Neuronal stem cell (in vitro differentiated cells): ENCODE measurements around the gene BEAN1.
"Not testable (repeated sequence)": the region's sequence is repeated elsewhere in the genome, so short reads cannot be mapped to it uniquely, and the experiment has no call there.

Experiments used
- DNase-seq: peaks from one replicate; pipeline ENCODE4 v3.0.0-alpha.2; 2013; ENCODE audit warnings: low spot score
- H2AFZ ChIP-seq: one replicate; pipeline ENCODE4 v1.6.1; 2013; ENCODE audit warnings: mild to moderate bottlenecking, low read length, inconsistent platforms
- H2AK5ac ChIP-seq: 2 replicates; pipeline ENCODE4 v1.6.1; 2013; ENCODE audit warnings: low read depth, mild to moderate bottlenecking, inconsistent platforms, low read length, moderate library complexity, mixed read lengths
- H2BK120ac ChIP-seq: 2 replicates; pipeline ENCODE4 v1.6.1; 2013; ENCODE audit warnings: low read depth, mild to moderate bottlenecking, inconsistent platforms, low read length, moderate library complexity, mixed read lengths
- H2BK12ac ChIP-seq: one replicate; pipeline ENCODE4 v1.6.1; 2013; ENCODE audit warnings: low read length, inconsistent platforms
- H2BK15ac ChIP-seq: 2 replicates; pipeline ENCODE4 v1.6.1; 2013; ENCODE audit warnings: mild to moderate bottlenecking, low read length, inconsistent platforms, mixed read lengths
- H2BK5ac ChIP-seq: one replicate; pipeline ENCODE4 v1.6.1; 2013; ENCODE audit warnings: inconsistent platforms, mild to moderate bottlenecking, low read length, moderate library complexity
- H3K14ac ChIP-seq: one replicate; pipeline ENCODE4 v1.6.1; 2013; ENCODE audit warnings: low read length, inconsistent platforms
- H3K18ac ChIP-seq: 2 replicates; pipeline ENCODE4 v1.6.1; 2013; ENCODE audit warnings: low read length, inconsistent platforms
- H3K23ac ChIP-seq: 2 replicates; pipeline ENCODE4 v1.6.1; 2013; ENCODE audit warnings: low read depth, mild to moderate bottlenecking, mixed read lengths, low read length, inconsistent platforms; ENCODE audit not compliant: poor library complexity
- H3K27ac ChIP-seq: replicated peaks from 3 replicates; pipeline ENCODE4 v1.5.1; 2013; ENCODE audit warnings: low read length, inconsistent platforms
- H3K27me3 ChIP-seq, 3 experiments: 2 replicates each; pipeline ENCODE4 v1.6.1; 2013; ENCODE audit warnings: low read length in 3 of 3, mild to moderate bottlenecking in 2 of 3, inconsistent platforms in 1 of 3, low read depth in 1 of 3, mixed read lengths in 1 of 3, moderate library complexity in 1 of 3; ENCODE audit not compliant: control insufficient read depth in 3 of 3, insufficient read depth in 3 of 3
- H3K36me3 ChIP-seq, 2 donors: replicated peaks in 1 of 2; 2 replicates each; pipeline ENCODE4 v1.6.1; 2013; ENCODE audit warnings: low read length in 2 of 2; ENCODE audit not compliant: control insufficient read depth in 2 of 2, insufficient read depth in 2 of 2
- H3K4ac ChIP-seq: 2 replicates; pipeline ENCODE4 v1.6.1; 2013; ENCODE audit warnings: inconsistent platforms, mild to moderate bottlenecking, low read length, moderate library complexity
- H3K4me1 ChIP-seq, 2 donors: 1 replicate in 1 of 2; 2 replicates in 1 of 2; pipeline ENCODE4 v1.6.1; 2013; ENCODE audit warnings: low read length in 2 of 2, low read depth in 1 of 2; ENCODE audit not compliant: control insufficient read depth in 2 of 2, insufficient read depth in 1 of 2
- H3K4me2 ChIP-seq: one replicate; pipeline ENCODE4 v1.6.1; 2013; ENCODE audit warnings: mild to moderate bottlenecking, low read length, inconsistent platforms; ENCODE audit not compliant: insufficient read depth, poor library complexity, severe bottlenecking
- H3K4me3 ChIP-seq, 2 donors: 2 replicates each; pipeline ENCODE4 v1.5.1; 2013; ENCODE audit warnings: low read length in 2 of 2, mild to moderate bottlenecking in 2 of 2, inconsistent platforms in 1 of 2, moderate library complexity in 1 of 2
- H3K79me1 ChIP-seq: one replicate; pipeline ENCODE4 v1.6.1; 2013; ENCODE audit warnings: low read depth, mild to moderate bottlenecking, inconsistent platforms, low read length, moderate library complexity
- H3K9ac ChIP-seq: one replicate; pipeline ENCODE4 v1.6.1; 2013; ENCODE audit warnings: mild to moderate bottlenecking, low read depth, low read length, inconsistent platforms; ENCODE audit not compliant: poor library complexity
- H3K9me3 ChIP-seq, 2 donors: replicated peaks in 1 of 2; 2 replicates each; pipeline versions ENCODE3 to v1.6.1; 2013; ENCODE audit warnings: low read length in 2 of 2, mild to moderate bottlenecking in 2 of 2, inconsistent platforms in 1 of 2, low read depth in 1 of 2, mixed read lengths in 1 of 2, moderate library complexity in 1 of 2; ENCODE audit not compliant: control insufficient read depth in 2 of 2, insufficient read depth in 1 of 2
- H4K8ac ChIP-seq: one replicate; pipeline ENCODE4 v1.6.1; 2013; ENCODE audit warnings: low read depth, mild to moderate bottlenecking, inconsistent platforms, low read length, moderate library complexity
- H4K91ac ChIP-seq: one replicate; pipeline ENCODE4 v1.6.1; 2013; ENCODE audit warnings: low read length, low read depth, mild to moderate bottlenecking, inconsistent platforms; ENCODE audit not compliant: poor library complexity
- WGBS, 2 donors: extraction: QIAGEN DNeasy Blood & Tissue Kit; methylation state at CpG; one replicate each; pipeline ENCODE4 v1.1.7; 2013; ENCODE audit warnings: missing lambda C conversion rate in 2 of 2, mixed read lengths in 1 of 2; ENCODE audit not compliant: insufficient read length in 2 of 2, insufficient replicate concordance in 1 of 2; ENCODE audit errors: extremely low coverage in 2 of 2; 5-methylcytosine and 5-hydroxymethylcytosine counted together

Gene BEAN1

GRCh38 chr16:66453230-66453629, 26.1 kb downstream of the BEAN1 start:
- not testable (repeated sequence) for H3K27ac ChIP-seq, H3K4ac ChIP-seq, H2BK15ac ChIP-seq, DNase-seq, H3K4me3 ChIP-seq, H2AK5ac ChIP-seq, H2BK120ac ChIP-seq, H3K9ac ChIP-seq, H3K4me1 ChIP-seq, H3K36me3 ChIP-seq, H3K23ac ChIP-seq, H2BK5ac ChIP-seq, H4K91ac ChIP-seq, H3K27me3 ChIP-seq, H2AFZ ChIP-seq, H3K4me2 ChIP-seq, H3K18ac ChIP-seq, H3K14ac ChIP-seq, H3K9me3 ChIP-seq, H3K79me1 ChIP-seq, H4K8ac ChIP-seq, H2BK12ac ChIP-seq
- WGBS, 2 donors: no CpG with 5 or more reads among the region's 1 CpG

- H2AK5ac ChIP-seq: no peak overlapping the region
- H3K4me2 ChIP-seq: no peak overlapping the region
- H2BK12ac ChIP-seq: no peak overlapping the region
- DNase-seq: no peak
- H2BK5ac ChIP-seq: no peak overlapping the region
- H3K79me1 ChIP-seq: no peaks in the 10 kb centered on the region
- H3K27me3 ChIP-seq: peaks cover 0 to 3% (median 0%) of the 10 kb centered on the region in 3 experiments
- peaks cover 3 to 7% of the 10 kb centered on the region in 2 donors for H3K4me1 ChIP-seq
- H3K23ac ChIP-seq: no peak overlapping the region
- no peak overlapping the region for H3K4me3 ChIP-seq
- no peak overlapping the region for H2AFZ ChIP-seq
- H2BK120ac ChIP-seq: no peak overlapping the region
- H4K91ac ChIP-seq: no peak overlapping the region
- H2BK15ac ChIP-seq: no peak overlapping the region
- no peaks in the 10 kb centered on the region for H3K9me3 ChIP-seq
- H4K8ac ChIP-seq: no peak overlapping the region
- H3K18ac ChIP-seq: no peak overlapping the region
- no peak overlapping the region for H3K14ac ChIP-seq
- no peaks in the 10 kb centered on the region for H3K36me3 ChIP-seq
- no CpG with 5 or more reads among the region's 1 CpG for WGBS, 2 donors
- H3K27ac ChIP-seq: no peak overlapping the region
- no peak overlapping the region for H3K4ac ChIP-seq
- no peak overlapping the region for H3K9ac ChIP-seq
These were observed 27.7 kb downstream of the BEAN1 start for GRCh38 chr16:66454751-66455150.

- no peak for DNase-seq
- Histone ChIP-seq H4K91ac (no peak overlapping the region), H2BK5ac (no peak overlapping the region), H2BK12ac (no peak overlapping the region), H3K14ac (no peak overlapping the region), H3K9ac (no peak overlapping the region), H3K36me3 (no peaks in the 10 kb centered on the region), H3K27ac (no peak overlapping the region), H3K4me1 (peaks cover 3 to 9% of the 10 kb centered on the region in 2 donors), H3K4me3 (no peak overlapping the region), H3K4ac (no peak overlapping the region), H4K8ac (no peak overlapping the region), H3K27me3 (peaks cover 0 to 3% (median 0%) of the 10 kb centered on the region in 3 experiments), H2BK15ac (no peak overlapping the region), H2AK5ac (no peak overlapping the region), H3K4me2 (no peak overlapping the region), H2AFZ (no peak overlapping the region), H3K9me3 (no peaks in the 10 kb centered on the region), H2BK120ac (no peak overlapping the region), H3K18ac (no peak overlapping the region), H3K23ac (no peak overlapping the region), H3K79me1 (no peaks in the 10 kb centered on the region)
- no CpG with 5 or more reads among the region's 1 CpG for WGBS, 2 donors
These were observed 28.9 kb downstream of the BEAN1 start for GRCh38 chr16:66455970-66456369.

DNA sequence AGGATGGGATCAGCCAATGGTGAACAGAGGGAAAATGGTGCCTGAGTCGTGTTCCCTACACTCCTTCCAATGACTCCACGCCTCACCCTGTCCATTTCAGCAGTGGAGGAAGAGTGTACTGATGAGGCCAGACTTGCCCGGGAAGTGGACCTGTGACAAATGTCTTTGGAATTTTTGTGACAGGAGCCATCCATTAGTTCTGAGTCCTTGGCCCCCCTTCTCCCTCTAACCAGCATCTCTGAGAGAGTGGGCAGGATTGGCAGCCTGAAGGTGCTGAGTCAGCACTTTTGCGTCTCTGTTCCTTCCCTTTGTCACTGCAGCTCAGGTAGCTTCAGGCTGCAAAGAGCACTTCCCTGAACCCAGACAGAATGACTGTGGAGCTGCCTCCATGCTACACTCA, 30.8 kb downstream of the BEAN1 start:
- no peak overlapping the region for H2BK120ac ChIP-seq
- no peak overlapping the region for H3K23ac ChIP-seq
- H3K4me2 ChIP-seq: no peak overlapping the region
- peaks cover 3 to 9% of the 10 kb centered on the region in 2 donors for H3K4me1 ChIP-seq
- no peak overlapping the region for H2AFZ ChIP-seq
- no peaks in the 10 kb centered on the region for H3K9me3 ChIP-seq
- H3K27ac ChIP-seq: no peak overlapping the region
- H3K18ac ChIP-seq: peak overlapping the region; percentile 38
- H4K8ac ChIP-seq: no peak overlapping the region
- H3K4me3 ChIP-seq: no peak overlapping the region
- no peaks in the 10 kb centered on the region for H3K36me3 ChIP-seq
- no peak overlapping the region for H2AK5ac ChIP-seq
- no peak overlapping the region for H2BK5ac ChIP-seq
- no peak overlapping the region for H3K14ac ChIP-seq
- no CpG with 5 or more reads among the region's 4 CpGs for WGBS, 2 donors
- H2BK15ac ChIP-seq: no peak overlapping the region
- H3K4ac ChIP-seq: no peak overlapping the region
- no peak for DNase-seq
- no peak overlapping the region for H3K9ac ChIP-seq
- no peak overlapping the region for H2BK12ac ChIP-seq
- no peaks in the 10 kb centered on the region for H3K79me1 ChIP-seq
- H3K27me3 ChIP-seq: peaks cover 0 to 3% (median 0%) of the 10 kb centered on the region in 3 experiments
- H4K91ac ChIP-seq: no peak overlapping the region
